ENCODE measurements around the gene EPHA7. TPM values are rescaled to one million over a fixed set of nuclear protein-coding genes. Genes with fewer than 3 reads are reported as not detected.

The EPHA7 gene
- total RNA-seq, 2 experiments from 2014 or later: not detected

GRCh38 chr6:93417421-93418013, 1.8 kb downstream of the EPHA7 start:
- ChIA-PET CTCF (no interaction called here), POLR2A (interaction anchor here (0.5 kb wide), 1 partner anchor 77 kb away, joined by 3 read pairs; no protein-coding TSS in a partner anchor)
- peaks cover 34 to 61% of the 10 kb centered on the region in 2 experiments for H3K27me3 ChIP-seq (ENCODE audit: control insufficient read depth in 1 of 2, insufficient read depth in 2 of 2, low read length in 2 of 2)
- TF ChIP-seq CTCF (IDR thresholded peaks at IDR 0.05): no peak
- peaks cover 16% of the 10 kb centered on the region for H3K4me1 Mint-ChIP-seq (ENCODE audit: low read depth)
- ATAC-seq (ENCODE audit: poor library complexity): no peak
- DNase-seq: no peak
- peak overlapping the region; percentile 58 for H3K4me3 Mint-ChIP-seq
- no peak overlapping the region for H3K27ac Mint-ChIP-seq
- no peak overlapping the region for H3K4me3 ChIP-seq (ENCODE audit: low read length)
- H3K36me3 ChIP-seq (ENCODE audit: insufficient read depth, low read length): no peaks in the 10 kb centered on the region
- H3K36me3 Mint-ChIP-seq (ENCODE audit: low read depth): no peaks in the 10 kb centered on the region
- no peak overlapping the region for H3K27ac ChIP-seq (ENCODE audit: low read depth in 1 of 2, low read length in 2 of 2)
- H3K9me3 Mint-ChIP-seq: no peaks in the 10 kb centered on the region
- peaks cover 15% of the 10 kb centered on the region for H3K4me1 ChIP-seq (ENCODE audit: insufficient read depth, low read length)
- peaks cover 65% of the 10 kb centered on the region for H3K27me3 Mint-ChIP-seq
- intact Hi-C loops (cut with DNase I, micrococcal nuclease): no loop called here
- peaks cover 0 to 29% of the 10 kb centered on the region in 2 experiments for H3K9me3 ChIP-seq (ENCODE audit: control insufficient read depth in 1 of 2, insufficient read depth in 1 of 2, low read length in 2 of 2)

- no peak overlapping the region for H3K27ac ChIP-seq (ENCODE audit: low read depth in 1 of 2, low read length in 2 of 2)
- intact Hi-C loops (cut with DNase I, micrococcal nuclease): no loop called here
- no peaks in the 10 kb centered on the region for H3K36me3 ChIP-seq (ENCODE audit: insufficient read depth, low read length)
- POLR2A ChIA-PET: no interaction called here
- H3K4me1 Mint-ChIP-seq (ENCODE audit: low read depth): peaks cover 16% of the 10 kb centered on the region
- peaks cover 15% of the 10 kb centered on the region for H3K4me1 ChIP-seq (ENCODE audit: insufficient read depth, low read length)
- H3K4me3 Mint-ChIP-seq: no peak overlapping the region
- no peak overlapping the region for H3K4me3 ChIP-seq (ENCODE audit: low read length)
- H3K9me3 ChIP-seq (ENCODE audit: control insufficient read depth in 1 of 2, insufficient read depth in 1 of 2, low read length in 2 of 2): peaks cover 0 to 29% of the 10 kb centered on the region in 2 experiments
- H3K27me3 ChIP-seq (ENCODE audit: control insufficient read depth in 1 of 2, insufficient read depth in 2 of 2, low read length in 2 of 2): peaks cover 34 to 53% of the 10 kb centered on the region in 2 experiments
- H3K36me3 Mint-ChIP-seq (ENCODE audit: low read depth): no peaks in the 10 kb centered on the region
- H3K27ac Mint-ChIP-seq: no peak overlapping the region
- ATAC-seq (ENCODE audit: poor library complexity) (no peak), DNase-seq (no peak)
- peaks cover 62% of the 10 kb centered on the region for H3K27me3 Mint-ChIP-seq
- TF ChIP-seq CTCF (IDR thresholded peaks at IDR 0.05): no peak
- no peaks in the 10 kb centered on the region for H3K9me3 Mint-ChIP-seq
- CTCF ChIA-PET: no interaction called here
Measured at GRCh38 chr6:93416571-93417420, 2.6 kb downstream of the EPHA7 start.

- no peak for TF ChIP-seq CTCF (IDR thresholded peaks at IDR 0.05)
- intact Hi-C loops (cut with DNase I, micrococcal nuclease): no loop called here
- Mint-ChIP-seq H3K4me1 (ENCODE audit: low read depth) (peaks cover 7% of the 10 kb centered on the region), H3K27me3 (peaks cover 34% of the 10 kb centered on the region), H3K27ac (no peak overlapping the region), H3K36me3 (ENCODE audit: low read depth) (no peaks in the 10 kb centered on the region), H3K4me3 (no peak overlapping the region), H3K9me3 (peaks cover 2% of the 10 kb centered on the region)
- DNase-seq (no peak), ATAC-seq (ENCODE audit: poor library complexity) (no peak)
- Histone ChIP-seq H3K4me3 (ENCODE audit: low read length) (no peak overlapping the region), H3K27ac (ENCODE audit: low read depth in 1 of 2, low read length in 2 of 2) (no peak overlapping the region), H3K4me1 (ENCODE audit: insufficient read depth, low read length) (peaks cover 5% of the 10 kb centered on the region), H3K9me3 (ENCODE audit: control insufficient read depth in 1 of 2, insufficient read depth in 1 of 2, low read length in 2 of 2) (peaks cover 0 to 13% of the 10 kb centered on the region in 2 experiments), H3K36me3 (ENCODE audit: insufficient read depth, low read length) (no peaks in the 10 kb centered on the region), H3K27me3 (ENCODE audit: control insufficient read depth in 1 of 2, insufficient read depth in 2 of 2, low read length in 2 of 2) (peaks cover 18 to 19% of the 10 kb centered on the region in 2 experiments)
- ChIA-PET CTCF (no interaction called here), POLR2A (no interaction called here)
Measured at GRCh38 chr6:93413190-93413589, 6.2 kb downstream of the EPHA7 start.

All from CD4-positive, alpha-beta T cell (primary cell).